ENCODE results near the gene MESP1. TPM values are rescaled to one million over a fixed set of nuclear protein-coding genes. Genes with fewer than 3 reads are reported as not detected.

The MESP1 gene
- total RNA-seq, 1 donor from 2014 or later, result 1.3 TPM

- intact Hi-C loops (cut with micrococcal nuclease), result no loop called here
These were observed 31.0 kb upstream of the MESP1 start for GRCh38 chr15:89781891-89782618.

DNA sequence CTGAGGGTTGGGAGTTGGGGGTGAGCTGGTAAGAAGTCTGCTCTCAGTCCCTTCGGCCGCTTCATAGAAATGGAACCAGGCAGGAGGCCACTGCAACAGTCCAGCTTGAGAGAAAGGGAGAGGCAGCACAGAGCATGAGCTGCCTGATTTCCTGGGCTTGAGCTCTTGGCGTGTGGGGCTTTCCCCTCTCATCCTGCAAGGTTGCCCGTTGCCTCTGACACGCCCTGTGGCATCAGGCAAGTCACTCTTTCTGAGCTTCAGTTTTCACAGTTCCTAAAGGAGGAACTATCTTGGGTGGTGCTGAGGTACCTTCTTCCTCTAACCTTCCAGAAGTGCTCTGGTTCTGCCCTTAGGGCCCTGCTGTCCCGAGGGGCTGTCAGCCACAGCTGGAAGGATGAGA is 30.0 kb upstream of the MESP1 start:
- intact Hi-C loops (cut with micrococcal nuclease), result no loop called here

GRCh38 chr15:89780601-89781000 is 29.6 kb upstream of the MESP1 start:
- intact Hi-C loops (cut with micrococcal nuclease), result no loop called here

GRCh38 chr15:89778861-89779260 is 27.8 kb upstream of the MESP1 start:
- intact Hi-C loops (cut with micrococcal nuclease), result no loop called here

DNA sequence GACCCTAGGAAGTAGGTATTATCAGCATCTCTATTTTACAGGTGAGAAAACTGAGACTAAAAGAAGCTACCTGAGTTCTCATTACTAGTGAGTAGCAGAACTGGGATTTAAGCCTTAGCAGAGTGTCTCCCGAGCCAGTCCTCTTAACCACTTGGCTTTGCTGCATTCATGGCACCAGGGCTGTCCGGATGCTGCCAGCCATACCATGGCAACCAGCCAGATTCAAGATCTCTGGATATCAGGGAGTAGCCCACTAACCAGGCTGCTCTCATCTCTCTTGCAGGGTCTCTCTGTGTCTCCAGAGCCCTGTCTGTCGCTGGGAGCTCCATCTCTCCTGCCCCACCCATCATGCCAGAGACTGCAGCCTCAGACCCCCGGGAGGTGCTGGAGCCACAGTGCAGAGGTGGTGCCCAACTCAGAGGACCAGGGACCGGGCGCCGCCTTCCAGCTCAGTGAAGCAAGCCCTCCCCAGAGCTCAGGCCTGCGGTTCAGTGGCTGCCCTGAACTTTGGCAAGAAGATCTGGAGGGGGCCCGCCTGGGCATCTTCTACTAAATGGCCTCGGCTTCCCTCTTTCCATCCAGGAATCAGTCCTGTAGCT is 26.8 kb upstream of the MESP1 start:
- intact Hi-C loops (cut with micrococcal nuclease), result no loop called here

DNA sequence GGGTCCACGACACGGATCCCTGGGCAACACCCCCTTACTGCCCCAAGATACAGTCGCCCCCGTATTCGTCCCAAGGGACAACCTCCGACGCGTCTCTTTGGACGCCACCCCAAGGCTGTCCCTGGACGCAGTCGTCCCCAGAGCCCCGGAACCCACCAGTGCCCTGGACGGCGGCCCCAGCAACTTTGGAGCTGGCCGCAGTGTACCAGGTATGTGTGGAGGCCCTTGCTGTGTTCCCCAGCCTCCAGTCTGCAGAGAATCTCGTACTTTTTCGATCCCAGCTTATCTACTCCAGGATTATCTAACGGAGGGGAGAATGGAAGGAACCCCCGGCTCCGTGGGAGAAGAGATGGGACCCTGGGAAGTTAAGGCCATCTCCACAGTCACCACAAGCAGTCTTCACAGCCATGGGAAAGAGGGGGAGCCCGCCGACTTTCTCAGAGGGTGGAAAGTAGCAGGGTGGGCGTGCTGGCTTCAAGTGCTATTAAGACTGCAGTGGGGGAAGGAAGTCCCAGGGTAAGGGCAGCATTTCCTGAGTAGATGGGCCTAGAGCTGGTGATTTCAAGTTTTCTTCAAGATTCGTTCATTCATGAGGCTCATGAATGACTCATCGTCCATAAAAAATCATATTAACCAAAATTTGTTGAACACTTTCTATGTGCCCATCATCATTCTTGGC is 26.2 kb upstream of the MESP1 start:
- intact Hi-C loops (cut with micrococcal nuclease), result no loop called here

DNA sequence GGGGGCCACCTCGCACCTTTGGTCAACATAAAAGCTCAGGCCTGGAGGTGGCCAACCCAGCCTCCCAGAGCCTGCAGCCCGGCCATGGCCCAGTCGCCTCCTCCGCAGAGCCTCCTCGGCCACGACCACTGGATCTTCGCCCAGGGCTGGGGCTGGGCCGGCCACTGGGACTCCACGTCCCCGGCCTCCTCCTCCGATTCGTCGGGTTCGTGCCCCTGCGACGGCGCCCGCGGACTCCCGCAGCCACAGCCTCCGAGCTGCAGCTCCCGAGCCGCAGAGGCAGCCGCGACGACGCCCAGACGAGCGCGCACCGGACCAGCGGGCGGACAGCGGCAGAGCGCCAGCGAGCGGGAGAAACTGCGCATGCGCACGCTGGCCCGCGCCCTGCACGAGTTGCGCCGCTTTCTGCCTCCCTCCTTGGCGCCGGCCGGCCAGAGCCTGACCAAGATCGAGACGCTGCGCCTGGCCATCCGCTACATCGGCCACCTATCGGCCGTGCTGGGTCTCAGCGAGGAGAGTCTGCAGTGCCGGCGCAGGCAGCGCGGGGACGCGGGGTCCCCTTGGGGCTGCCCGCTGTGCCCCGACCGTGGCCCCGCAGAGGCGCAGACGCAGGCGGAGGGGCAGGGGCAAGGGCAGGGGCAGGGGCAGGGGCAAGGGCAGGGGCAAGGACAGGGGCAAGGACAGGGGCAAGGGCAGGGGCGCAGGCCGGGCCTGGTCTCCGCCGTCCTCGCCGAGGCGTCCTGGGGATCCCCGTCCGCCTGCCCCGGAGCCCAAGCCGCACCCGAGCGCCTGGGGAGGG is 25.4 kb upstream of the MESP1 start, which contains the start of gene MESP2:
MESP2 (plus strand) TSS at position 59 of the 799 bp plus-strand sequence; CDS start at position 85, 26 bp downstream.
- intact Hi-C loops (cut with micrococcal nuclease), result no loop called here

DNA sequence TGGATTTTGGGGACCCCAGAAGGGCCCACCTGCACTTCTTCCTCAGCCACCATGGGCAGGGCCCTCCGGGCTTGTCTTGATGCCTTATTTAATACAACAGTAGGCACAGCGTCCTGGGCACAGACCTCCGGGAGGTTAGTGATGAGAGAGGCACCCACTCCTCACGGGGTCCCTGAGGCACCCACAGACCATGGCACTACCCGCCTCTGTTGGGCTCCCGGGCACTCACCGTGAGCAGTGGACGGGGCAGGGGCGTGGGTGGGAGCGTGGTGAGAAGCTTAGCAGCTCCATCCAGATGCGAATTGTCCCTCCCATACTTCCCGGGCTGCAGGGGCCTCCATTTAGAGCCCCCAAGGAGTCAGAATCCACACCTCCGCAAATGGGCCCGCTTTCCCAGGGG is 24.8 kb upstream of the MESP1 start:
- intact Hi-C loops (cut with micrococcal nuclease), result no loop called here

DNA sequence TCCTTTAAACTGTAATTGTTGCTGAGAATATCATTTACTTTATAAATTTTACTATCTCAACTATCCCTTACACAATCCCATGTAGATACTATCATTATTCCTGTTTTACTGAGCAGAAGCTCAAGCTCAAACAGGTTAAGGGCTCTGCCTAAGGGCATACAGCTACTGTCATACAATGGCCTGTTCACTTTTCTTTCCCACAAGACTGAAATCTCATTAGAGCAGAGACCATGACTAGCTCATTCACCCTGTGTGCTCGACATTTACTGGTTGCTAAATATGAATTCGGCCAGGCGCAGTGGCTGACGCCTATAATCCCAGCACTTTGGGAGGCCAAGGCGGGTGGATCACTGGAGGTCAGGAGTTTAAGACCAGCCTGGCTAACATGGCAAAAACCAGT is 23.4 kb upstream of the MESP1 start:
- intact Hi-C loops (cut with micrococcal nuclease), result no loop called here

DNA sequence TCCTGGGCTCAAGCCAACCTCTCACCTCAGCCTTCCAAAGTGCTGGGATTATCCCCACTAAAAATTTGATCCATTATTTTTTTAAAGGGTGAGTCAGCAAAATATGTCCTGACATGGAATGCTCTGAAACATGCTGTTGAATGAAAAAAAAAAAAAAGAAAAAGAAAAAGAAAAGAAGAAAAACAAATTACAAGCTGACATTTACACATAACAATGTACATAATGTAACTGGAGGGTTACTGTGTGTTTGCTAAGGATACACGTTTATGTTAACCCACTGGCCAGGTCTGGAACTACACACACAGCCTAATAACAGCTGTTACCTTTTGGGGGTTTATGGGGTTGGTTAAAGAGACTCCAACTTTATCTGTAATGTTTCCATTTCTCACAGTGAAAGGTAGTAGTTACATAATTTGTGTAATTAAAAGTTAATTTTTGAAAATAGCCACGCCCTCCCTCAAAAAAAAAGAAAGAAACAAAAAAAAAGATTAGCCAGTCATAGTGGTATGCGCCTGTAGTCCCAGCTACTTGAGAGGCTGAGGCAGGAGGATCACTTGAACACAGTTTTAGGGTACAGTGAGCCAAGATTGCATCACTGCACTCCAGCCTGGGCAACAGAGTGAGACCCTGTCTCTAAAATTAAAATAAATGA is 22.0 kb upstream of the MESP1 start:
- intact Hi-C loops (cut with micrococcal nuclease), result no loop called here

- intact Hi-C loops (cut with micrococcal nuclease), result no loop called here
These were observed 19.0 kb upstream of the MESP1 start for GRCh38 chr15:89770041-89770440.

DNA sequence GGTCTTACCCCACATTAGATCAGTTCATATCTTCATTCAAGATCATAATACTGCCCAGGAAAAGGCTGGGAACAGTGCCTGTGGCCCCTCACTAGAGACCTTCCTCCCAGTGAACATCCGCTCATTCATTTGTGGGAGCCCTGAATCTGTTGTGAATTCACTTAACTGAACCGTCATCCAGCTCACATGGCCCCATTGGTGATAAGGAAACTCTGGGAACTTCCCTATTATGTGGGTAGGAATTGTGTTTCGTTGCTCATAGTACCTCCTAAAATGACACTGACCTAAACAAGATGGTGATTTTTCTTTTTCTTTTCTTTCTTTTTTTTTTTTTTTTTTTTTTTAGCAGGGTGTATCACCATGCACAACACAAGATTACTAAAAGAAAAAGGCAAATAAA is 18.3 kb upstream of the MESP1 start:
- intact Hi-C loops (cut with micrococcal nuclease), result no loop called here

DNA sequence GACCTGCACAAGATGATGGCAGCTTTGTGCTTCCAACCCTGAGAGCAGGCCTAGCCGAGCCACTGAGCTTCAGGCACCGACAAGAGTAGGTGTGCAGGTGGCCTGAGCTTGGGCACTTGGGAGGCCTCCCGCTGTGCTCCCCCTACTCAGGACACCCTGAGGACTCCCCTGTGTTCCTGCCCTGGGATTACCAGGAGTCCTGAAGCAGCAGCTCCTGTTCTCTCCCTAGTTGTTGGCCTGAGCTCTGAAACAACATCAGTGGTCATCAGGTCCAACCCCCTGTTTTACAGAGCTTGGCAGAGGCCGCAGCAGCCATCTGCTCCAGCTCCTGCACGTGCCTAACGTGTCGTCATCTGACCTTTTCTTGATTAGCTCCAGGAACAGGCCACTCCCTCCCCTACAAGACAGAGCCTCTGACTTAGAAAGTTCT is 17.0 kb upstream of the MESP1 start:
- intact Hi-C loops (cut with micrococcal nuclease), result no loop called here

DNA sequence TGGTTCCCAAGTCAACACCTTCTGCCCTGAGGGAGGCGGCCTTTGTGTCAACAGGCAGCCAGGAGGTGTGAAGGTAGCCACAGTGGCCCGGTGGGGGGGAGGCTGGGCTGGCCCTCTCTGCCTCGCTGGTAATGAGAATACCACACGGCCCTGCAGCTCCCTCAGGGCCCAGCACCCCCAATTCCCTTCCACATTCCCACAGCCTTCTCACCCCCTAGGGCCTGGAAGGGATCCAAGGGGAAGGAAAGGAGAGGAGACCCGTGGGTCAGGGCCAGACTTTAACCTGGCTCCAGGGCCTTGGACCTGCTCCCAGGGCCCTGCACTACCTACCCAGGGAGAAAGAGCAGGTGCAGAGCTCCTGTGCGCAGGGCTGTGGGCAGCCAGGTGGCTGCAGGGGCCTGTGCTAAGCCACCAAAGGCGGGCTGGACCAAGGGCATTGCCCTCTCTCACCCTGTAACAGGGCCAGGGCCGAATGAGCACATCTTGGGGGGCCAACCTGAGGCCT is 16.4 kb upstream of the MESP1 start:
- intact Hi-C loops (cut with micrococcal nuclease), result no loop called here

GRCh38 chr15:89766357-89767311 is 15.6 kb upstream of the MESP1 start:
- intact Hi-C loops (cut with micrococcal nuclease), result no loop called here

- intact Hi-C loops (cut with micrococcal nuclease), result no loop called here
These were observed 14.6 kb upstream of the MESP1 start for GRCh38 chr15:89765694-89766093.

DNA sequence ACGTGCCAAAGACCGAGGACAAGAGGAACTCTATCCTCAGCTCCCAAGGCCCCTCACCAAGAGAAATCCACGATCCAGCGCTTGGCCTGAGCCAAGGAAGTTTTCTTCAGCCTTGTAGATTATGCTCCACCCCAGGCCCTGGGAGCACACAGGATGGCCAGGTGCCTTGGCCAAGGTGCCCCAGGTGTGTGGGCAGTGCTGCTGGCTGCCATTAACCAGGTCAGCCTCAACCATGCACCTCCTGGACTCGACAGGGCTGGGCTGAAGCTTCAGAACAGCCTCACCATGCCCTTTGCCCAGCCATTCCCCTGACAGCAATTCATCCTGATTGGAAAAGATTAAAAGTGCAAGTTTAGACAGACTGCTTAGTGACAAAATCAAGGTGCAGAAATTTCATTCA is 10.9 kb upstream of the MESP1 start:
- intact Hi-C loops (cut with micrococcal nuclease), result loop anchor here (2.0 kb wide), 2 partner anchors 309 to 325 kb away; no protein-coding TSS in a partner anchor

DNA sequence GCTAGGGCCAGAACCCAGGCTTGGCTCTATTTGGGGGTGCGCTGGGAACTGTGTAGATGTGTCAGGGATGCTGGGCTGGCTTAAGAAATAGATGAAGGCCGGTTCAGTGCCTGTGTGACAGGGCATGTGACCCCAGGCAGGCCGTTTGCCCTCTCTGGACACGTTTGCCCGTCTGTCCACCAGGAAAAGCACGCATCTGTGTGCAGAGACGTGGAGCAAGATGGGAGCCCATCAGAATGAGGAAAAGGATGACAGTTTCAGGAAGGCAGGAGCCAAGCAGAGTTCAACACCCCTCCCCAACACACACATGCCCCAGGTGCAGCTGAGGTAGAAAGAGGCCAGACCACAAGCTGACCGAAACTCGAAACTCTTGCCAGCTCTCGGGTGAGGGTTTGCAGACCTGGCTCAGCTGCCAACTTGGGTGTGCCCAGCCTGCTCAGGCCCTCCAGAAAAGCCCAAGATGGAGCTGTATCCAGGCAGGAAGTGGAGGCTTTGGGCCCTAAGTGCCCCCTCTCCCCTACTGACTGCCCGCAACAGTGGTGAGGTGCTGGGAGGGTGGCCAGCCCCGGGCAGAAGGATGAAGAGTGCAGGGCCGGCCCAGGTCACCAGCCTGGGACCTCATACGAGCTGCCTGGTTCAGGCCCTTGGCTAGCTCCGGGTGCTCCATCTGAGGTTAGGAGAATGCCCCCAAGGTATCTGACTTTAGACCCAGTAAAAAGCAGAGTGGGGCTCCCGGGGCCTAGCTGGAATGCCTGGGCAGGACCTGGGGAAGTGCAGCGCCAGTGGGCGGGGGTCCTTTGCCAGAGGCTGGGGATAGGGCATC is 10.2 kb upstream of the MESP1 start:
- intact Hi-C loops (cut with micrococcal nuclease), result loop anchor here (2.0 kb wide), 2 partner anchors 310 to 326 kb away; no protein-coding TSS in a partner anchor

All from T-helper 1 cell treated with Interleukin-12 subunit alpha and Interleukin-12 subunit beta and Interleukin-4 antibody, amounts not matched to agents 30 ng/mL and 1 ng/mL, for 36 hours (primary cell).